Motor neuron (in vitro differentiated cells): ENCODE results near the gene OR6B1. TPM values are rescaled to one million over a fixed set of nuclear protein-coding genes. Genes with fewer than 3 reads are reported as not detected.
"Not testable (repeated sequence)": the region's sequence is repeated elsewhere in the genome, so short reads cannot be mapped to it uniquely, and the experiment has no call there.

ENCODE experiments used
- ATAC-seq, 8 experiments: fragments of 200-7000 bp; cut with Tn5 transposase; replicated peaks in 6 of 8; 2 replicates each; pipeline ENCODE4 v1.8.0; 2021; ENCODE audit warnings: mild to moderate bottlenecking in 8 of 8, moderate library complexity in 8 of 8
- H3K27ac ChIP-seq, 2 donors: fragments of 250-450 bp; sonication (Bioruptor Pico); 2 replicates each; pipeline ENCODE4 v1.9.0; 2021; ENCODE audit warnings: antibody characterized with exemption in 2 of 2, mild to moderate bottlenecking in 2 of 2, moderate library complexity in 1 of 2
- H3K4me1 ChIP-seq, 2 donors: fragments of 250-450 bp; sonication (Bioruptor Pico); replicated peaks in 1 of 2; 2 replicates each; pipeline ENCODE4 v1.6.1; 2021; ENCODE audit warnings: antibody characterized with exemption in 2 of 2, mild to moderate bottlenecking in 2 of 2, moderate library complexity in 1 of 2
- H3K4me3 ChIP-seq, 5 donors: fragments of 250-450 bp; sonication (Bioruptor Pico); 2 replicates each; pipeline ENCODE4 v1.9.0; 2021; ENCODE audit warnings: antibody characterized with exemption in 5 of 5, mild to moderate bottlenecking in 5 of 5, moderate library complexity in 4 of 5
- WGBS, 10 experiments: fragments of 450-650 bp; shearing (Covaris generic); methylation state at CpG; one replicate each; pipeline ENCODE4 v1.0.0; 2022; 5-methylcytosine and 5-hydroxymethylcytosine counted together
- in situ Hi-C, 9 experiments: fragments of 400-800 bp; cut with MboI; loops; one replicate each; pipeline ENCODE4 v1.15.0; 2021; ENCODE audit warnings: low sequenced_read_pairs in 9 of 9, low pct_unique_long_range_greater_than_20kb in 2 of 9; ENCODE audit not compliant: unreplicated experiment in 9 of 9
- total RNA-seq, 8 experiments: library from RNA; unstranded; fragments of 300-600 nt; gene quantifications; 2 replicates each; pipeline versions ENCODE4 v1.2.3 to v1.2.4, GENCODE V29; 2022

OR6B1 gene
- total RNA-seq, 8 experiments from 2014 or later: 0.08 to 0.38 (median 0.10) TPM; not detected in 3

DNA sequence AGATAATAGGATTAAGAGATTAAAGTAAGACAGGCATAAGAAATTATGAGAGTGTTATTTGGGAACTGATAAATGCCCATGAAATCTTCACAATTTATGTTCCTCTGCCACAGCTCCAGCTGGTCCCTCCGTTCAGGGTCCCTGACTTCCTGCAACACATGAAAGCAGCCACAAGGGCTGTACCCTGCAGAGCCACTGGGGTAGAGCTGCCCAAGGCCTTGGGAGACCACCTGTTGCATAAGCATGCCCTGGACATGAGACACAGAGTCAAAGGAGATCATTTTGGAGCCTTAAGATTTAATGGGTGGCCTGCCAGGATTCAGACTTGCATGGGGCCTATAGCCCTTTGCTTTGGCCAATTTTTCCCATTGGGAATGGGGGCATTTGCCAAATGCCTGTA is 10.7 kb downstream of the OR6B1 start:
- not testable (repeated sequence) for H3K4me1 ChIP-seq, H3K27ac ChIP-seq, H3K4me3 ChIP-seq, ATAC-seq
- in situ Hi-C loops: loop anchor here in 1 of 9 experiments (25.0 kb wide), 1 partner anchor 99 kb away; the partner anchor contains the start of gene TCAF1
- 33 to 70% methylated on average over 1 of the region's 1 CpG; no CpG with 5 or more reads in 8 of the 10 experiments for WGBS, 10 experiments

DNA sequence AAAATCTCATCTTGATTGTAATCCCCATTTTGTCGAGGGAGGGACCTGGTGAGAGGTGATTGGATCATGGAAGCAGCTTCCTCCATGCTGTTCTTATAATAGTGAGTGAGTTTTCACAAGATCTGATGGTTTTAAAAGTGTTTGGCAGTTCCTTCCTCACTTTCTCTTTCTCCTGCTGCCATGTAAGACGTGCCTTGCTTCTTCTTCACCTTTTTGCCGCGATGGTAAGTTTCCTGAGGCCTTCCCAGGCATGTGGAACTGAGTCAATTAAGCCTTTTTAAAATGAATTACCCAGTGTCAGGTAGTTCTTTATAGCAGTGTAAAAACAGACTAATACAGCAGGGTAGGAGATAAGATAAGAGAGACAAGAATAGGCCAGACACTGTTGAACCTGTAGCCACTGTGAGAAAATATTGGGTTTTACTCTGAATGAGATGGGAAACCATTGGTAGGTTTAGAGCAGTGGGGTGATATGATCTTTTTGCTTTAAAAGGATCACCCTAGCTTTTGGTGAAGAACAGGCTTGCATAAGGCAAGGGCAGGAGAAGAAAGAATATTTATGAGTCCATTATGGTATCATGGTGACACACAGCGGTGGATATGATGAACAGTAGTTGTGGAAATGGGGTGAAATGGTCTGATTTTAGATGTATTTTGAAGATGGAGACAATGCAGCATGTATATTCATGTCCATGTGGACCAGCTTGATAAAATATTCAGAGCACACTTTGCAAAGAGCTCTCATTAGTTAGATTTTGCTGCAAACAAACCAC is 11.5 kb downstream of the OR6B1 start:
- ATAC-seq: peak in 2 of 8 experiments; percentile 27 to 34
- Histone ChIP-seq H3K4me3 (no peak overlapping the region), H3K27ac (no peak overlapping the region), H3K4me1 (no peaks in the 10 kb centered on the region)
- in situ Hi-C loops: loop anchor here in 1 of 9 experiments (25.0 kb wide), 1 partner anchor 99 kb away; the partner anchor contains the start of gene TCAF1
- 0 to 80% (median 35%) methylated on average over 1 to 5 of the region's 5 CpGs; no CpG with 5 or more reads in 1 of the 10 experiments for WGBS, 10 experiments

DNA sequence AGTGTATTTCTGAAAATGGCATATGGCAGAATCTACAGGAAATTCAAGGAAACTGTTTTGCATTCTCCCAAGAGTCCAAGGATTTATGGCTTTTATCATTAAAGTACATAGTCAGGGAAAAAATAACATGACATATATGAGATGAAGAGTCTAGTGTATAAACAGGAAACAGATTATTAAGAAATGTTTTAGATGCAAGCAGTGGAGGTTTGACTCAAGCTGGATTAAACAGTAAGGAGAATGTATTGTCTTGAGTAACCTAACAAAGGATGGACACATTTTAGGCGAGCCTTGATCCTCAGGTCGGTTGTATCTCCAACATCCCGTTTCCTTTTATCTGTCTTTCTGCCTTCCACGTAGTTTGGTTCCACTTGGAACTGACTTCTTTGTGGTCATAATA is 17.9 kb downstream of the OR6B1 start:
- Histone ChIP-seq H3K4me3 (no peak overlapping the region), H3K27ac (no peak overlapping the region), H3K4me1 (no peaks in the 10 kb centered on the region)
- in situ Hi-C loops: loop anchor here in 1 of 9 experiments (25.0 kb wide), 1 partner anchor 106 kb away; the partner anchor contains the start of gene TCAF1
- ATAC-seq: no peak
- 19 to 85% (median 60%) methylated on average over 1 to 4 of the region's 4 CpGs; no CpG with 5 or more reads in 1 of the 10 experiments for WGBS, 10 experiments

GRCh38 chr7:144019457-144019856 is 19.3 kb downstream of the OR6B1 start:
- 0 to 80% (median 41%) methylated on average over 1 to 2 of the region's 2 CpGs; no CpG with 5 or more reads in 2 of the 10 experiments for WGBS, 10 experiments
- H3K27ac ChIP-seq: no peak overlapping the region
- H3K4me1 ChIP-seq: no peaks in the 10 kb centered on the region
- ATAC-seq: peak in 4 of 8 experiments; percentile 17 to 77 (median 61)
- H3K4me3 ChIP-seq: no peak overlapping the region
- in situ Hi-C loops: loop anchor here in 1 of 9 experiments (25.0 kb wide), 1 partner anchor 107 kb away; the partner anchor contains the start of gene TCAF1

GRCh38 chr7:144020340-144020739 is 20.2 kb downstream of the OR6B1 start:
- 0 to 100% (median 53%) methylated on average over 1 to 3 of the region's 3 CpGs; no CpG with 5 or more reads in 2 of the 10 experiments for WGBS, 10 experiments
- ATAC-seq: no peak
- in situ Hi-C loops: loop anchor here in 1 of 9 experiments (25.0 kb wide), 1 partner anchor 108 kb away; the partner anchor contains the start of gene TCAF1
- Histone ChIP-seq H3K4me1 (no peaks in the 10 kb centered on the region), H3K4me3 (no peak overlapping the region), H3K27ac (no peak overlapping the region)

DNA sequence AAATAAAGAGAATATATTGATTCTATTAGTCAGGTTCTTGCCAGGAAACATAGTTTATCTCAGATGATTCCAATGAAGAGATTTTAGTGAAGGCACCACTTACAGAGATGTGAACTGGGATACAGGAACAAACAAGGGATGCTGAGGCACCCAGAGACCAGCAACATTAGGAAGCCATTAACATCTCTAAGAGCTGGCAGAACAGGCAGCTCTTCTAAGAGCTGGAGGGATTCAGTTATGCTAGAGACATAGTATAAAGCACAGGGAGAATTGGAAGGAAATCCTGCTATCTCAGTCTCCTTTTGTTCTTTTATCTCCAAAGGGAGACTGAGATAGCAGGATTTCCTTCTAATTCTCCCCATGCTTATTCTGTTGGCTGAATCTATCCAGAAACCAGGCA is 22.0 kb downstream of the OR6B1 start:
- Histone ChIP-seq H3K4me3 (no peak overlapping the region), H3K27ac (no peak overlapping the region), H3K4me1 (no peaks in the 10 kb centered on the region)
- no peak for ATAC-seq
- in situ Hi-C loops: loop anchor here in 1 of 9 experiments (25.0 kb wide), 1 partner anchor 110 kb away; the partner anchor contains the start of gene TCAF1

DNA sequence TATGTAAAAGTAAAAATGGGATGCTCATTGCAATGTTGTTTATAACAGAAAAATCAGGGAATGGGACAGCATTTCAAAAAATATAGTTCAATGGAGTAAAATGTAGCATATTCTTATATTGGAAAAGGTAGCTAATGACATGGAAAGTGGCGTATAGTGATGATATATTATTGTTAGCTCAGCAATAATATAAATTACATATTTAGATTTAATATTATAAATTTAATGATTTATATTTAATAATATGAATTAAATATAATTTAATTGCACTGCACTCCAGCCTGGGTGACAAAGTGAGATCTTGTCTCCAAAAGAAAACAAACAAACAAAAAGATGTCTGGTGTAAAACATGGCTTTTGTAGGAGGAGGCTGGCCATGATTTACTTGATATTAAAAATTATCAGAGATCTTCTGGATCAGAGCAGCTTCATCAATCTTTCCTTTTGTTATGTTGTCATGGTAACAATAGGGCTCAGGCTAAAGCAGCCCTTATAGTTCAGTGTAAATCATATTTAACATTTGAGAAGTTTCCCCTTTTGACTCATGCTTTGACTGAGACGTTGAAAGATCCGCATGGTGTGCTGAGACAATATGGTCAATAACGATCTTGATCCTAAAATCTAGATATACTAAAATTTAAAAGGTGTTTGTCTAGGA is 23.2 kb downstream of the OR6B1 start:
- Histone ChIP-seq H3K27ac (no peak overlapping the region), H3K4me3 (no peak overlapping the region), H3K4me1 (no peaks in the 10 kb centered on the region)
- no peak for ATAC-seq
- 48 to 97% (median 78%) methylated on average over 1 to 4 of the region's 4 CpGs for WGBS, 10 experiments
- in situ Hi-C loops: loop anchor here in 1 of 9 experiments (25.0 kb wide), 1 partner anchor 111 kb away; the partner anchor contains the start of gene TCAF1

DNA sequence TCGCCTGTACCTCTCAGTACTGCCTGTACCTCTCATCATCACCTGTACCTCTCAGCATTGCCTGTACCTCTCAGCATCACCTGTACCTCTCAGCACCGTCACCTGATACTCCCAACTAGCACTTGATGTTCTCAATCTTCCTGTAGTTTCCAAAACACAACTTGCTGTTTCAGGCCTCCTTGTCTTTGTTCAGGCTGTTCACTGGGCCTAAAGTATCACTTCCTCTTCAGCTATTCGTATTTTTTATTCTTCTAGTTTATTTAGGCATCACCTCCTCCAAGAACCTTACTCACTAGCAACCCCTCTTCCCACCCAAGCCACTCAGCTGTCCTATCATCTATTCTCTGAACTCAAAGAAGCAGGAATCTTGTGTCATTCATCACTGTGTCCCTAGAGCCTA is 24.1 kb downstream of the OR6B1 start:
- no peak for ATAC-seq
- in situ Hi-C loops: loop anchor here in 1 of 9 experiments (25.0 kb wide), 1 partner anchor 112 kb away; the partner anchor contains the start of gene TCAF1
- H3K4me3 ChIP-seq: no peak overlapping the region
- 43 to 100% (median 72%) methylated on average over 1 to 3 of the region's 3 CpGs; no CpG with 5 or more reads in 1 of the 10 experiments for WGBS, 10 experiments
- H3K4me1 ChIP-seq: no peaks in the 10 kb centered on the region
- H3K27ac ChIP-seq: no peak overlapping the region

DNA sequence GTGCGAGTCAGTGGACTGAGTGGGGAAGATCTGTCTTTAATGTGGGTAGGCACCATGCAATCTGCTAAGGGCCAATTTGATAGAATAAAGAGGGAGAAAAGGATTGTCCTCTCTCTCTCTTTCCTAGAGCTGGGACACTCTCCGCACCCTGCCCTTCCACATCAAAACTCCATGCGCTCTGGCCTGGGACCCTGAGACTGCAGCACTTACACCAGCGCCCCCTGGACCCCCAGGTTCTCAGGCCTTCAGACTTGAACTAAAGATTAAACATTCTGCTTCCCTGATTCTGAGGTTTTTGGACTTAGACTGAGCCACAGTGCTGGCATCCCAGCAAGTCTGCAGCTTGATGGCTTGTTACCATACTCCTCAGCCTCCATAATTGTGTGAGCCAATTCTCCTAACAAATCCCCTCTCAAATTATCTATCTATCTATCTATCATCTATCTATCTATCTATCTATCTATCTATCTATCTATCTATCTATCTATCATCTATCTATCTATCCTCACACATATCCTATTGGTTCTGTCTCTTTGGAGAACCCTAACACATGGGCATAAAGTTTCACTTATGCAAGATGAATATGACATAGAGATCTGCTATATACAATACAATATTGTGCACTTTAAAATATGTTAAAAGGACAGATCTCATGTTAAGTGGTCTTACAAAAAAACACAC is 26.2 kb downstream of the OR6B1 start:
- 0 to 79% (median 52%) methylated on average over 1 to 3 of the region's 4 CpGs; no CpG with 5 or more reads in 4 of the 10 experiments for WGBS, 10 experiments
- Histone ChIP-seq H3K4me3 (no peak overlapping the region), H3K4me1 (no peaks in the 10 kb centered on the region), H3K27ac (no peak overlapping the region)
- in situ Hi-C loops: no loop called here
- ATAC-seq: no peak

DNA sequence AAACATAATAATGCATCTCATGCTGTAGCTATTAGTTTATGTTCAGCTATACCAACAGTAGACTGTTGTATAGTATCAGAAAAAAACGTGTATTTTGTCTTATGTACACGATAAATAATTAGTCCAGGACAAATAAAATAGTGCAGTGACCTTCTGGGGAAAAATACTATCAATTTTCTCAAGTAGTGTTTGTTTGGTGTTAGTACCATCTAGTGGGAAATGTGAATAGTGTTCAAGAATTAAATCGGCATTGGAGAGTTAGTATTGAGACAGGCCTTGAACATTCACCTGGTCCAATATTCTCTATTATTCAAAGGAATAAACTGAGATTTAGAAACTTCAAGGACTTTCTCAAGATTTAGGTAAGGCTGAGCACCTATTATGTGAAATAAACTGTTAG is 26.9 kb downstream of the OR6B1 start:
- ATAC-seq: peak in 2 of 8 experiments; percentile 25 to 49
- H3K27ac ChIP-seq: no peak overlapping the region
- H3K4me3 ChIP-seq: no peak overlapping the region
- H3K4me1 ChIP-seq: no peaks in the 10 kb centered on the region
- WGBS, 10 experiments: 0 to 67% (median 15%) methylated on average over 1 to 3 of the region's 3 CpGs
- in situ Hi-C loops: no loop called here

DNA sequence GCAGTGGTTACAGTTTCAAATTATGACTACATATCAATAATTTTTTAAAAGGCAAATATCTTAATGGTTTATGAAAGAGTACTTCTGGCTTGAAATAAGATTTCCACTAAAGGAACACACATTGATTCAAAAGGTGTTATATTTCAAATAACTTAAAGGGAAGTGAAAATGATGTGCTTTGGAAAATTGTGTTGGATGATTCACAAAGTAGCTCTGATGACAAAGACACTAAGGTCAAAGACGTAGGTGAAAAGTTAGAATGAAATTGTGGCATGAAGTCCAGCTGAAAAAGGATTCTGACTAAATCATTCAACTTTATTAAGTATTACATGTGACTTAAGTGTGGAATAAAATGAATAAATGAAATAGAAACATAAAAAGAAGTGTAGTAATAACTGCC is 27.9 kb downstream of the OR6B1 start:
- H3K4me1 ChIP-seq: no peaks in the 10 kb centered on the region
- no peak overlapping the region for H3K4me3 ChIP-seq
- WGBS, 10 experiments: 0 to 100% (median 62%) methylated on average over 1 of the region's 1 CpG; no CpG with 5 or more reads in 3 of the 10 experiments
- in situ Hi-C loops: no loop called here
- no peak overlapping the region for H3K27ac ChIP-seq
- ATAC-seq: no peak

- Histone ChIP-seq H3K27ac (no peak overlapping the region), H3K4me1 (peaks cover 0 to 4% of the 10 kb centered on the region in 2 donors), H3K4me3 (no peak overlapping the region)
- WGBS, 10 experiments: 49 to 93% (median 73%) methylated on average over 1 to 3 of the region's 3 CpGs
- in situ Hi-C loops: no loop called here
- ATAC-seq: no peak
Observed at GRCh38 chr7:144028547-144028946, 28.4 kb downstream of the OR6B1 start.
